GM19438 (cell line): Measurements from ENCODE around the gene ERC1.
"Not testable (repeated sequence)": the region's sequence is repeated elsewhere in the genome, so short reads cannot be mapped to it uniquely, and the experiment has no call there.

Experiments used
- ATAC-seq: cut with Tn5 transposase; IDR thresholded peaks from one replicate; pipeline ENCODE4 v1.9.1; 2021; ENCODE audit warnings: low read depth; ENCODE audit not compliant: unreplicated experiment

The ERC1 gene

GRCh38 chr12:1309613-1310012, 318.6 kb downstream of the ERC1 start:
- ATAC-seq = no peak

GRCh38 chr12:1310653-1311052, 319.6 kb downstream of the ERC1 start:
- no peak for ATAC-seq

- ATAC-seq = no peak
These were observed 320.1 kb downstream of the ERC1 start for GRCh38 chr12:1311145-1311544.

- ATAC-seq = no peak
These were observed 322.9 kb downstream of the ERC1 start for GRCh38 chr12:1313906-1314305.

- no peak for ATAC-seq
These were observed 323.5 kb downstream of the ERC1 start for GRCh38 chr12:1314523-1314922.

- not testable (repeated sequence) for ATAC-seq
These were observed 326.0 kb downstream of the ERC1 start for GRCh38 chr12:1316991-1317390.

GRCh38 chr12:1318327-1319031, 327.5 kb downstream of the ERC1 start:
- ATAC-seq = no peak

GRCh38 chr12:1319212-1319611, 328.2 kb downstream of the ERC1 start:
- no peak for ATAC-seq

GRCh38 chr12:1320021-1320420, 329.0 kb downstream of the ERC1 start:
- no peak for ATAC-seq

- ATAC-seq = no peak
These were observed 331.8 kb downstream of the ERC1 start for GRCh38 chr12:1322821-1323220.

GRCh38 chr12:1324099-1324498, 333.1 kb downstream of the ERC1 start:
- ATAC-seq = no peak

- no peak for ATAC-seq
These were observed 333.9 kb downstream of the ERC1 start for GRCh38 chr12:1324910-1325309.

- no peak for ATAC-seq
These were observed 334.6 kb downstream of the ERC1 start for GRCh38 chr12:1325666-1326065.

GRCh38 chr12:1326258-1326657, 335.2 kb downstream of the ERC1 start:
- ATAC-seq = no peak

GRCh38 chr12:1328391-1328790, 337.4 kb downstream of the ERC1 start:
- no peak for ATAC-seq

GRCh38 chr12:1329784-1330476, 338.9 kb downstream of the ERC1 start:
- ATAC-seq = no peak

- no peak for ATAC-seq
These were observed 339.4 kb downstream of the ERC1 start for GRCh38 chr12:1330477-1330827.

- no peak for ATAC-seq
These were observed 341.3 kb downstream of the ERC1 start for GRCh38 chr12:1332327-1332726.

GRCh38 chr12:1338483-1339177, 347.6 kb downstream of the ERC1 start:
- ATAC-seq = no peak

GRCh38 chr12:1339178-1339541, 348.1 kb downstream of the ERC1 start:
- ATAC-seq = not testable (repeated sequence)

GRCh38 chr12:1339618-1340319, 348.7 kb downstream of the ERC1 start:
- no peak for ATAC-seq
